NCI-H460 (cell line): Measurements from ENCODE around the gene TMEM62. TPM values are rescaled to one million over a fixed set of nuclear protein-coding genes. Genes with fewer than 3 reads are reported as not detected.

Source experiments
- DNase-seq: peaks from one replicate; pipeline ENCODE4 v3.0.0-alpha.2; 2016; ENCODE audit warnings: low read depth; ENCODE audit errors: extremely low read depth
- small RNA-seq, 2 experiments: library from RNA; depleted of rRNA; stranded (forward); fragments of <200 nt; gene quantifications; one replicate each; pipeline ENCODE3, GENCODE V24; 2014
- total RNA-seq: library from RNA; depleted of rRNA; stranded (reverse); fragments of >200 nt; shearing (Covaris generic); gene quantifications from 2 replicates; pipeline ENCODE4 v1.2.3, GENCODE V29; 2014; rRNA removed

The TMEM62 gene
- total RNA-seq, 1 experiment from 2014 or later, result 20.1 TPM

GRCh38 chr15:43226436-43227305 is 93.3 kb downstream of the TMEM62 start:
- DNase-seq, result no peak

GRCh38 chr15:43229977-43230376 is 96.6 kb downstream of the TMEM62 start:
- DNase-seq, result no peak

- no peak for DNase-seq
Observed at GRCh38 chr15:43230640-43231115, 97.3 kb downstream of the TMEM62 start.

GRCh38 chr15:43232289-43232874 is 99.0 kb downstream of the TMEM62 start:
- no peak for DNase-seq

Small RNA genes within 50 kb of the gene (small RNA-seq; reads per million reads assigned to genes)
- gene AC068724.2, result 0 reads per million in 2 experiments

Other genes starting within 250 kb of the TMEM62 start
- gene TTBK2, start 212.8 kb upstream of the TMEM62 start, total RNA-seq, result 6.8 and 8.8 TPM in 2 replicates
- gene UBR1, start 27.5 kb upstream of the TMEM62 start, total RNA-seq, result 21.5 and 26.2 TPM in 2 replicates
- gene CCNDBP1, start 51.8 kb downstream of the TMEM62 start, total RNA-seq, result 50.6 and 53.4 TPM in 2 replicates
- not detected in 2 replicates for gene EPB42, start 87.4 kb downstream of the TMEM62 start, total RNA-seq
- gene TGM5, start 133.3 kb downstream of the TMEM62 start, total RNA-seq, result not detected in 2 replicates
- not detected in 2 replicates for gene TGM7, start 168.7 kb downstream of the TMEM62 start, total RNA-seq
- gene LCMT2, start 197.0 kb downstream of the TMEM62 start, total RNA-seq, result 10.0 and 11.8 TPM in 2 replicates
- gene ZSCAN29, start 237.5 kb downstream of the TMEM62 start, total RNA-seq, result 38.6 and 44.2 TPM in 2 replicates
- gene TUBGCP4, start 237.5 kb downstream of the TMEM62 start, total RNA-seq, result 13.5 and 13.7 TPM in 2 replicates